Measurements from ENCODE around the gene MBNL2.

The MBNL2 gene

DNA sequence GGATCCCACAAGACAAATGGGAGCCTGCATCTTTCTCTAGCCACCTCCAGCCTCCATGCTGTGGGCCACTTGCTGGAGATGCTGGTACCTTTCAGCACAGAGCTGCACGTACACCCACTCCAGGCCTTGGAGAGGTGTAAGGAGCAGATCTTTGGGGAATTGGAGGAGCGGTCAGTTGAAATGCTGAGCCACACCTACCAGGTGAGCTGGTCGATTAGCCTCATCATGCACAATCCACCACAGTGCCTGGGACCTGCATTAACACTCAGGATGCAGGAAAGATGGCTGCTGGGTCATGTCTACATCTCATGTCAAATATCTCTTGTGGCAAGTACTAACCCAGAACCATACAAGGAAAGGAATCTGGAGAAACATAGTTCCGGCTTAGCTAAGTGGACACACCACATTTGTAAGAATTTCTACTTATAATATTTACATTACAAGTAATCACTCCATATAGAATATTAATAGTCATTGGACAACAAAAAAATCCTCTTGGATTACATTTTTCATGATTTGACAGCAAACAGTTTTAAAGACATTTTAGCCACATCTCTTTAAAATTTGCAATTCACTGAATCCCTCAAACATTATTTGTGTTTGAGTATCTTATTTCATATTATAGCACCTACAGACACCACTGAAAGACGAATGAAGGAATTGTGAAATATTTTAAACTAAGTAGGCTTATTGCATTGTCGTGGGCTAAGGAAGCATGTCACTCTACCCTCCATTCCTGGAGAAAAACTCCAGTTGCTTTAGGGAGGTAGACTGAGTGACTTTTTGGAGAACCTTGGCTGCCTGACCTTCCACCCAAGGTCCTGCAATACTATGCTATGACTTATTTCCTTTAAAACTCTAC lies 21.8 kb upstream of the MBNL2 start:
- no peak overlapping the region for H3K9ac ChIP-seq (ENCODE audit: low read length)
- H2AFZ ChIP-seq (ENCODE audit: low read length), result no peak overlapping the region
- no peaks in the 10 kb centered on the region for H3K9me2 ChIP-seq (replicated peaks; ENCODE audit: insufficient read depth, low read length)
- no peaks in the 10 kb centered on the region for H3K9me3 ChIP-seq (replicated peaks; ENCODE audit: insufficient read depth, low read length)
- no peaks in the 10 kb centered on the region for H3F3A ChIP-seq (ENCODE audit: insufficient read depth, low read length)
- H3K27me3 ChIP-seq (replicated peaks; ENCODE audit: insufficient read depth, low read length), result no peaks in the 10 kb centered on the region
- H3K36me3 ChIP-seq (replicated peaks; ENCODE audit: insufficient read depth, low read length), result no peaks in the 10 kb centered on the region
- no peak overlapping the region for H3K4me2 ChIP-seq (ENCODE audit: low read depth, low read length)
- no peaks in the 10 kb centered on the region for H3K4me1 ChIP-seq (ENCODE audit: low read length)
- no peak overlapping the region for H3K27ac ChIP-seq (ENCODE audit: low read length)
- H3K4me3 ChIP-seq (ENCODE audit: low read length), result no peak overlapping the region
- TF ChIP-seq, protein P1, sequence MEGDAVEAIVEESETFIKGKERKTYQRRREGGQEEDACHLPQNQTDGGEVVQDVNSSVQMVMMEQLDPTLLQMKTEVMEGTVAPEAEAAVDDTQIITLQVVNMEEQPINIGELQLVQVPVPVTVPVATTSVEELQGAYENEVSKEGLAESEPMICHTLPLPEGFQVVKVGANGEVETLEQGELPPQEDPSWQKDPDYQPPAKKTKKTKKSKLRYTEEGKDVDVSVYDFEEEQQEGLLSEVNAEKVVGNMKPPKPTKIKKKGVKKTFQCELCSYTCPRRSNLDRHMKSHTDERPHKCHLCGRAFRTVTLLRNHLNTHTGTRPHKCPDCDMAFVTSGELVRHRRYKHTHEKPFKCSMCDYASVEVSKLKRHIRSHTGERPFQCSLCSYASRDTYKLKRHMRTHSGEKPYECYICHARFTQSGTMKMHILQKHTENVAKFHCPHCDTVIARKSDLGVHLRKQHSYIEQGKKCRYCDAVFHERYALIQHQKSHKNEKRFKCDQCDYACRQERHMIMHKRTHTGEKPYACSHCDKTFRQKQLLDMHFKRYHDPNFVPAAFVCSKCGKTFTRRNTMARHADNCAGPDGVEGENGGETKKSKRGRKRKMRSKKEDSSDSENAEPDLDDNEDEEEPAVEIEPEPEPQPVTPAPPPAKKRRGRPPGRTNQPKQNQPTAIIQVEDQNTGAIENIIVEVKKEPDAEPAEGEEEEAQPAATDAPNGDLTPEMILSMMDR (IDR thresholded peaks at IDR 0.05; ENCODE audit: low read length), result no peak
- no peak for DNase-seq
- no peaks in the 10 kb centered on the region for H4K20me1 ChIP-seq (ENCODE audit: insufficient read depth, low read length)
- H3K79me2 ChIP-seq (ENCODE audit: low read length), result no peaks in the 10 kb centered on the region

DNA sequence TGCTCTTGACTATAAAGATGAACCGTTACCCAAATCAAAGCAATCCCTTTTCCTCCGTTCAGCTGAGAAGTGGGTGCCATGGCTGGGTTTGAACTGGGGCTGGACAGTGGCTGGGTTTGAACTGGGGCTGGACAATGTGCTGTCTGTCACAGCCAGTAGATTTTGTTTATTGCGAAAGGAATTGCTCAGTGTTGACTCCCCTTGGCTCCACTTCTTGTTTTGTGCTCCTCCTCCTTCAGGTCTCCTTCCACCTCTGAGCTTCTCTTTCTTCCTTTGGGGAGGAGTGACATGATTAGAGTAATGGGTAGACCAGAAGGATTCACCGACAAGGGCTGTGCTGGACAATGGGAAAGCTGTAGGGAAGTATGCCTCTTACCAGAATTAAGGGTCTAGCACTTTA lies 19.4 kb upstream of the MBNL2 start:
- H3K4me3 ChIP-seq (ENCODE audit: low read length), result no peak overlapping the region
- no peaks in the 10 kb centered on the region for H3K4me1 ChIP-seq (ENCODE audit: low read length)
- no peaks in the 10 kb centered on the region for H4K20me1 ChIP-seq (ENCODE audit: insufficient read depth, low read length)
- H3K27me3 ChIP-seq (replicated peaks; ENCODE audit: insufficient read depth, low read length), result no peaks in the 10 kb centered on the region
- no peaks in the 10 kb centered on the region for H3K36me3 ChIP-seq (replicated peaks; ENCODE audit: insufficient read depth, low read length)
- H3K9ac ChIP-seq (ENCODE audit: low read length), result no peak overlapping the region
- H2AFZ ChIP-seq (ENCODE audit: low read length), result no peak overlapping the region
- H3K79me2 ChIP-seq (ENCODE audit: low read length), result no peaks in the 10 kb centered on the region
- H3K9me3 ChIP-seq (replicated peaks; ENCODE audit: insufficient read depth, low read length), result no peaks in the 10 kb centered on the region
- no peak overlapping the region for H3K4me2 ChIP-seq (ENCODE audit: low read depth, low read length)
- no peak overlapping the region for H3K27ac ChIP-seq (ENCODE audit: low read length)
- DNase-seq, result no peak
- H3F3A ChIP-seq (ENCODE audit: insufficient read depth, low read length), result no peaks in the 10 kb centered on the region
- H3K9me2 ChIP-seq (replicated peaks; ENCODE audit: insufficient read depth, low read length), result no peaks in the 10 kb centered on the region
- TF ChIP-seq EZH2 (optimal IDR thresholded peaks at IDR 0.05; ENCODE audit: low read depth, low read length), result no peak
- TF ChIP-seq, protein P1 (IDR thresholded peaks at IDR 0.05; ENCODE audit: low read length), result no peak
- no peak for TF ChIP-seq EZH2phosphoT487 (IDR thresholded peaks at IDR 0.05; ENCODE audit: low read length)

DNA sequence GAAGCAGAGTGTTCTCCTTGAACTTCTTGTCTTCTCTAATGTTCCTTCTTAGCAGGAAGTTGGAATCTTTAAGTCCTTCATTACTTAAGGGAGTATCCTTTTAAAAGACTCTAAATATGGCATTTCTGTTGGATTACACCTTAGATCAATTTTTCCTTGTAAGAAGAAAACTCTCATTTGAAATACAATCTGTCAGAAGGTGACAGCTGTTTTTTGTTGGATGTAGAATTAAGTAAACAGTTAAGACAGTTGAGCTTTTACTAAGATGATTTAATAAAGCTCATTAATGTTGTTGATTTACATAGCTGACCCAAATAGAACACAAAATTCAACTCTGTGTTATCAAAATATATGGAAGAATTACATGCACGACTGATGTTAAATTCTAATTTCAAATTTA lies 16.7 kb upstream of the MBNL2 start:
- TF ChIP-seq, protein P1 (IDR thresholded peaks at IDR 0.05; ENCODE audit: low read length), result no peak
- TF ChIP-seq EZH2 (optimal IDR thresholded peaks at IDR 0.05; ENCODE audit: low read depth, low read length) (no peak), EZH2phosphoT487 (IDR thresholded peaks at IDR 0.05; ENCODE audit: low read length) (no peak)
- DNase-seq, result no peak
- Histone ChIP-seq H3F3A (ENCODE audit: insufficient read depth, low read length) (peaks cover 3% of the 10 kb centered on the region; the same call in 1 of the 2 replicates), H2AFZ (ENCODE audit: low read length) (no peak overlapping the region), H3K36me3 (replicated peaks; ENCODE audit: insufficient read depth, low read length) (no peaks in the 10 kb centered on the region), H3K9me2 (replicated peaks; ENCODE audit: insufficient read depth, low read length) (no peaks in the 10 kb centered on the region), H4K20me1 (ENCODE audit: insufficient read depth, low read length) (no peaks in the 10 kb centered on the region), H3K4me2 (ENCODE audit: low read depth, low read length) (no peak overlapping the region), H3K27me3 (replicated peaks; ENCODE audit: insufficient read depth, low read length) (no peaks in the 10 kb centered on the region), H3K9ac (ENCODE audit: low read length) (no peak overlapping the region), H3K79me2 (ENCODE audit: low read length) (no peaks in the 10 kb centered on the region), H3K9me3 (replicated peaks; ENCODE audit: insufficient read depth, low read length) (no peaks in the 10 kb centered on the region), H3K4me1 (ENCODE audit: low read length) (peaks cover 4% of the 10 kb centered on the region; the same call in 1 of the 2 replicates), H3K4me3 (ENCODE audit: low read length) (no peak overlapping the region), H3K27ac (ENCODE audit: low read length) (no peak overlapping the region)

Measured in MM.1S (cell line).